Natural killer cell (primary cell): ENCODE measurements around the gene TMEM132D. TPM values are rescaled to one million over a fixed set of nuclear protein-coding genes. Genes with fewer than 3 reads are reported as not detected.

Source experiments
- ATAC-seq, 3 donors: fragments of 150-1000 bp in 2 of 3; fragments of 200-7000 bp in 1 of 3; cut with Tn5 transposase; 1 replicate in 1 of 3; 2 replicates in 2 of 3; pipeline ENCODE4 v1.10.0; 2021; ENCODE audit warnings: mild to moderate bottlenecking in 2 of 3, moderate library complexity in 2 of 3
- DNase-seq, 2 donors: peaks; one replicate each; pipeline versions ENCODE4 v3.0.0 to v3.0.0-alpha.2; 2013 to 2021; ENCODE audit warnings: mixed read lengths in 1 of 2
- H3K27ac ChIP-seq: one replicate; pipeline ENCODE4 v1.5.1; 2013; ENCODE audit warnings: mild to moderate bottlenecking, low read length
- H3K27me3 ChIP-seq: one replicate; pipeline ENCODE4 v1.6.1; 2013; ENCODE audit warnings: low read length; ENCODE audit not compliant: control insufficient read depth, insufficient read depth
- H3K36me3 ChIP-seq: one replicate; pipeline ENCODE4 v1.6.1; 2013; ENCODE audit warnings: low read length; ENCODE audit not compliant: control insufficient read depth, insufficient read depth
- H3K4me1 ChIP-seq: one replicate; pipeline ENCODE4 v1.6.1; 2013; ENCODE audit warnings: low read length; ENCODE audit not compliant: control insufficient read depth, insufficient read depth
- H3K4me3 ChIP-seq: one replicate; pipeline ENCODE4 v1.5.1; 2013; ENCODE audit warnings: low read length
- H3K9me3 ChIP-seq: one replicate; pipeline ENCODE4 v1.6.1; 2013; ENCODE audit warnings: low read length; ENCODE audit not compliant: control insufficient read depth, insufficient read depth
- H3K27ac Mint-ChIP-seq, 2 donors: one replicate each; pipeline ENCODE4 v1.8.0; 2022; ENCODE audit warnings: mild to moderate bottlenecking in 2 of 2, mixed read lengths in 2 of 2, moderate library complexity in 1 of 2
- H3K27me3 Mint-ChIP-seq, 2 donors: one replicate each; pipeline ENCODE4 v1.8.0; 2022; ENCODE audit warnings: low read depth in 2 of 2, mixed read lengths in 2 of 2
- H3K36me3 Mint-ChIP-seq: one replicate; pipeline ENCODE4 v1.8.0; 2022; ENCODE audit warnings: mixed read lengths
- H3K4me1 Mint-ChIP-seq, 2 donors: one replicate each; pipeline ENCODE4 v1.8.0; 2022; ENCODE audit warnings: mixed read lengths in 2 of 2
- H3K4me3 Mint-ChIP-seq: one replicate; pipeline ENCODE4 v1.8.0; 2022; ENCODE audit warnings: mild to moderate bottlenecking, moderate library complexity, mixed read lengths
- H3K9me3 Mint-ChIP-seq, 2 donors: one replicate each; pipeline ENCODE4 v1.8.0; 2022; ENCODE audit warnings: mixed read lengths in 2 of 2
- WGBS: methylation state at CpG from one replicate; pipeline ENCODE4 v1.1.7; 2013; ENCODE audit warnings: missing lambda C conversion rate; ENCODE audit not compliant: insufficient coverage; 5-methylcytosine and 5-hydroxymethylcytosine counted together
- intact Hi-C: fragments of 100-400 bp; cut with micrococcal nuclease; formaldehyde crosslinking; loops from one replicate; pipeline ENCODE4 v1.14.2; 2022
- total RNA-seq, 4 donors: library from RNA; stranded (reverse); fragments of 120-200 nt in 1 of 4; gene quantifications; one replicate each; pipeline versions ENCODE4 v1.2.3 to v1.2.4, GENCODE V29; 2013 to 2022
- TF ChIP-seq, protein P1 (sequence below): fragments of 200-600 bp; IDR thresholded peaks from one replicate; pipeline ENCODE4 v1.8.0; 2022; ENCODE audit warnings: antibody characterized with exemption

TMEM132D gene
- total RNA-seq, 3 donors from 2014 or later (not counting 1 experiment from before 2014, with no cell fraction given), result not detected

DNA sequence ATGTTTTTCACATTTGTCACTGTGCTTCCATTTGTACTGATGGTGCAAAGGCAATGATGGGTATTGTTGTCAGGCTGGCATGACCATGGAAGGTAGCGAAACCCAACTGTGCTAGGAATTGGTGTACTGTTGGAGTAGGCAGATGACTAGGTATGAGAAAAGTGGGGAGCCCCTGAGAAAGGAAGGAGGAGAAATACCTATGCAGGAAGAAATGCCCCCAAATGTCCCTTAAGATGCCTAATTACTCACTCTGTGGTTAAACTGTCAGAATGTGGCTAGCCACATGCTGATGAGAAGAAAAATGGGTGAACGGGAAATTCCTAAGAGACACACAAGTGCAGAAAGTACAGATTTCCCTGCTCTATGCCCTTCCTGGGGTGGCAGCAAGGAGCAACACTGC is 339.1 kb downstream of the TMEM132D start:
- no peaks in the 10 kb centered on the region for H3K9me3 Mint-ChIP-seq
- Histone ChIP-seq H3K27me3 (no peaks in the 10 kb centered on the region), H3K4me1 (no peaks in the 10 kb centered on the region), H3K36me3 (no peaks in the 10 kb centered on the region), H3K9me3 (no peaks in the 10 kb centered on the region), H3K4me3 (no peak overlapping the region), H3K27ac (no peak overlapping the region)
- H3K4me1 Mint-ChIP-seq, result peaks cover 10 to 11% of the 10 kb centered on the region in 2 donors
- no peaks in the 10 kb centered on the region for H3K36me3 Mint-ChIP-seq
- 25% methylated on average over 2 of the region's 2 CpGs for WGBS
- TF ChIP-seq, protein P1, sequence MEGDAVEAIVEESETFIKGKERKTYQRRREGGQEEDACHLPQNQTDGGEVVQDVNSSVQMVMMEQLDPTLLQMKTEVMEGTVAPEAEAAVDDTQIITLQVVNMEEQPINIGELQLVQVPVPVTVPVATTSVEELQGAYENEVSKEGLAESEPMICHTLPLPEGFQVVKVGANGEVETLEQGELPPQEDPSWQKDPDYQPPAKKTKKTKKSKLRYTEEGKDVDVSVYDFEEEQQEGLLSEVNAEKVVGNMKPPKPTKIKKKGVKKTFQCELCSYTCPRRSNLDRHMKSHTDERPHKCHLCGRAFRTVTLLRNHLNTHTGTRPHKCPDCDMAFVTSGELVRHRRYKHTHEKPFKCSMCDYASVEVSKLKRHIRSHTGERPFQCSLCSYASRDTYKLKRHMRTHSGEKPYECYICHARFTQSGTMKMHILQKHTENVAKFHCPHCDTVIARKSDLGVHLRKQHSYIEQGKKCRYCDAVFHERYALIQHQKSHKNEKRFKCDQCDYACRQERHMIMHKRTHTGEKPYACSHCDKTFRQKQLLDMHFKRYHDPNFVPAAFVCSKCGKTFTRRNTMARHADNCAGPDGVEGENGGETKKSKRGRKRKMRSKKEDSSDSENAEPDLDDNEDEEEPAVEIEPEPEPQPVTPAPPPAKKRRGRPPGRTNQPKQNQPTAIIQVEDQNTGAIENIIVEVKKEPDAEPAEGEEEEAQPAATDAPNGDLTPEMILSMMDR, result no peak
- DNase-seq (no peak), ATAC-seq (no peak)
- H3K27ac Mint-ChIP-seq, result no peak overlapping the region
- H3K4me3 Mint-ChIP-seq, result no peak overlapping the region
- H3K27me3 Mint-ChIP-seq, result peaks cover 0 to 4% of the 10 kb centered on the region in 2 donors
- intact Hi-C loops, result no loop called here

DNA sequence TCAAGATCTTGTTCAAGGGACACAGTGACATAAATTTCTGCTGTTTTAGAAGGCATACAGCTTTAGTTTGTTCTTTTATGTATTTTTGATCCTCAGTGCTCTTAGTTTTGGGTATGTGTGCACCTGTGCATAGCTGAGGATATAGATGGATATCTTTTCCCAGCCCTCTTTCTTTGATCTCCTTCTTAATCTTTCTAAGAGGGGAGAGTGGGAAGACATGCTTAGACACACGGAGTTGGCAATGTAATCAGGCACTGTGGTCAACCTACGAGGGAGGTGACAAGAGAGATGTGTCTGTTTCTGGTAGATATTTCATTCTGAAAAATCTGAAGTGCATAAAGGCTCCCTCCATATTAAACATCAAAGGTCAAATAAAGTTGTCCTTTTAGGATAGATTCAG is 340.6 kb downstream of the TMEM132D start:
- H3K36me3 ChIP-seq, result no peaks in the 10 kb centered on the region
- DNase-seq (no peak), ATAC-seq (no peak)
- H3K4me3 Mint-ChIP-seq, result no peak overlapping the region
- intact Hi-C loops, result no loop called here
- H3K27ac Mint-ChIP-seq, result no peak overlapping the region
- H3K27ac ChIP-seq, result no peak overlapping the region
- peaks cover 10 to 11% of the 10 kb centered on the region in 2 donors for H3K4me1 Mint-ChIP-seq
- no peaks in the 10 kb centered on the region for H3K27me3 ChIP-seq
- peaks cover 0 to 4% of the 10 kb centered on the region in 2 donors for H3K27me3 Mint-ChIP-seq
- TF ChIP-seq, protein P1, result no peak
- WGBS, result 76% methylated on average over 2 of the region's 2 CpGs
- no peaks in the 10 kb centered on the region for H3K9me3 Mint-ChIP-seq
- no peaks in the 10 kb centered on the region for H3K36me3 Mint-ChIP-seq
- no peaks in the 10 kb centered on the region for H3K4me1 ChIP-seq
- H3K9me3 ChIP-seq, result no peaks in the 10 kb centered on the region
- no peak overlapping the region for H3K4me3 ChIP-seq

DNA sequence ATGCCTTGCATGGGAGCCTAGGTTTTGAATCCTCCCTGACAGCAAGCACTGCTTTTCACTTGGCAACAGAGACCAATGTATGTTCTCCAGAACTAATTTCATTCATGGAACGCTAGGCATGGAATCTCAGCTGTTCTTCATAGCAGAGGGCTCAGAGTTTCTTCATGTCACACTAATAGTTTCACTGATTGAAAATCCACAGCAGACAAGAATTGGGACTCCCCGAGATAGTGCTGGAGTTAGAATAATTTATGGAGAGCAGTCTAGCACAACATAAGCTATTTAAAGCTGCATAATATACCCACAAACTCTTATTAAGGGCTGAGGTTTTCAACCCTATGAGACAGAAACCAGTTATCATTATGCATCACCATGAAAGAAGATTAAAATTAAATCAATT is 342.5 kb downstream of the TMEM132D start:
- TF ChIP-seq, protein P1, result no peak
- intact Hi-C loops, result no loop called here
- Mint-ChIP-seq H3K9me3 (no peaks in the 10 kb centered on the region), H3K27me3 (peaks cover 0 to 4% of the 10 kb centered on the region in 2 donors), H3K4me1 (peaks cover 10 to 11% of the 10 kb centered on the region in 2 donors), H3K36me3 (no peaks in the 10 kb centered on the region), H3K27ac (no peak overlapping the region), H3K4me3 (no peak overlapping the region)
- no peaks in the 10 kb centered on the region for H3K36me3 ChIP-seq
- no peak overlapping the region for H3K27ac ChIP-seq
- H3K4me1 ChIP-seq, result no peaks in the 10 kb centered on the region
- no peak overlapping the region for H3K4me3 ChIP-seq
- DNase-seq (no peak), ATAC-seq (no peak)
- no peaks in the 10 kb centered on the region for H3K9me3 ChIP-seq
- 92% methylated on average over 1 of the region's 2 CpGs for WGBS
- H3K27me3 ChIP-seq, result no peaks in the 10 kb centered on the region

DNA sequence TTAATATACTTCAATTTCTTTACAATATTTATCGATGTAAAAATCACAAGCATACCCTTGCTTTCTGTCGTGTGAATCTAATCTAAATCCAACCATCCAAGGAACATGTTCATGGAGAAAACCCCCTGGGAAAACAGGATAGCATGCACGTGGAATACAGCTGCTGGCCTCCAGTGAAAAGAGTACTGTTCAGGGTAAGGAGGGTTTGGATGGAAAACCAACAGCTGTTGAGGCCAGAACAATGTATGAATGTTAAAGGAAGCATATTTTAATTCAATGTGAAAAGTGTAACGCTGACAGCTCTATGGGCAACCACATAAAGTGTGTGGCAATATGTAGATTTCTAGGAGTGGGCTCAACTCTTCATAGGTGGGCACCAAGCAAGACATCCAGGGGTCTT is 344.0 kb downstream of the TMEM132D start:
- TF ChIP-seq, protein P1, result no peak
- 73% methylated on average over 4 of the region's 4 CpGs for WGBS
- Mint-ChIP-seq H3K36me3 (no peaks in the 10 kb centered on the region), H3K4me1 (peaks cover 6% of the 10 kb centered on the region in 2 donors), H3K9me3 (no peaks in the 10 kb centered on the region), H3K4me3 (no peak overlapping the region), H3K27ac (no peak overlapping the region), H3K27me3 (peaks cover 0 to 4% of the 10 kb centered on the region in 2 donors)
- Histone ChIP-seq H3K4me1 (no peaks in the 10 kb centered on the region), H3K9me3 (no peaks in the 10 kb centered on the region), H3K36me3 (no peaks in the 10 kb centered on the region), H3K27me3 (no peaks in the 10 kb centered on the region), H3K4me3 (no peak overlapping the region), H3K27ac (no peak overlapping the region)
- DNase-seq (no peak), ATAC-seq (no peak)
- intact Hi-C loops, result no loop called here
